Measurements from ENCODE around the gene C6orf141.

C6orf141 gene

GRCh38 chr6:49550492-49551077, at the start of gene C6orf141:
C6orf141 (plus strand) TSS chr6:49550668; CDS start chr6:49550793, 125 bp downstream.
- peak; percentile 48 for DNase-seq

GRCh38 chr6:49504666-49505065, 45.8 kb upstream of the C6orf141 start:
- DNase-seq, result no peak

- no peak for DNase-seq
Observed at GRCh38 chr6:49506569-49507111, 43.8 kb upstream of the C6orf141 start.

GRCh38 chr6:49509342-49509741, 41.1 kb upstream of the C6orf141 start:
- DNase-seq, result no peak

- peak; percentile 48 for DNase-seq
Observed at GRCh38 chr6:49513153-49513989, 37.1 kb upstream of the C6orf141 start.

- no peak for DNase-seq
Observed at GRCh38 chr6:49514571-49515484, 35.6 kb upstream of the C6orf141 start.

GRCh38 chr6:49515485-49516146, 34.9 kb upstream of the C6orf141 start:
- DNase-seq, result no peak

GRCh38 chr6:49516147-49516505, 34.3 kb upstream of the C6orf141 start:
- no peak for DNase-seq

GRCh38 chr6:49517919-49518318, 32.5 kb upstream of the C6orf141 start:
- DNase-seq, result no peak

- DNase-seq, result no peak
Observed at GRCh38 chr6:49519660-49520059, 30.8 kb upstream of the C6orf141 start.

- no peak for DNase-seq
Observed at GRCh38 chr6:49522710-49523593, 27.5 kb upstream of the C6orf141 start.

- no peak for DNase-seq
Observed at GRCh38 chr6:49523901-49524300, 26.6 kb upstream of the C6orf141 start.

- DNase-seq, result no peak
Observed at GRCh38 chr6:49524541-49524940, 25.9 kb upstream of the C6orf141 start.

- DNase-seq, result no peak
Observed at GRCh38 chr6:49526598-49526997, 23.9 kb upstream of the C6orf141 start.

GRCh38 chr6:49527320-49527719, 23.1 kb upstream of the C6orf141 start:
- DNase-seq, result no peak

- DNase-seq, result no peak
Observed at GRCh38 chr6:49528571-49528970, 21.9 kb upstream of the C6orf141 start.

GRCh38 chr6:49530141-49530776, 20.2 kb upstream of the C6orf141 start:
- no peak for DNase-seq

- peak; percentile 84 for DNase-seq
Observed at GRCh38 chr6:49531774-49532569, 18.5 kb upstream of the C6orf141 start.

- DNase-seq, result no peak
Observed at GRCh38 chr6:49535795-49536194, 14.7 kb upstream of the C6orf141 start.

GRCh38 chr6:49539102-49539501, 11.4 kb upstream of the C6orf141 start:
- no peak for DNase-seq

Data from HCEC 1CT (cell line).